Measurements from ENCODE around the gene INPP5A.
A peak's percentile ranks its signal among the peaks of the same experiment; 100 is the strongest.
"Not testable (repeated sequence)": the region's sequence is repeated elsewhere in the genome, so short reads cannot be mapped to it uniquely, and the experiment has no call there.

INPP5A gene

GRCh38 chr10:132797986-132798385 is 260.4 kb downstream of the INPP5A start:
- DNase-seq; H2AFZ ChIP-seq (ENCODE audit: insufficient read depth, low read length, poor library complexity); H3K79me1 ChIP-seq (ENCODE audit: low read length); H3K27ac ChIP-seq (ENCODE audit: low read depth, low read length); H4K8ac ChIP-seq (ENCODE audit: low read depth, low read length); H3K27me3 ChIP-seq (ENCODE audit: insufficient read depth, low read length); H3K79me2 ChIP-seq (ENCODE audit: control insufficient read depth, insufficient read depth, low read length, poor library complexity); H3K23ac ChIP-seq (ENCODE audit: low read length); H3K14ac ChIP-seq (ENCODE audit: low read length); H2BK5ac ChIP-seq (ENCODE audit: low read depth, low read length, poor library complexity); H3K4me2 ChIP-seq (ENCODE audit: low read length); H3K36me3 ChIP-seq (ENCODE audit: control insufficient read depth in 1 of 2, insufficient read depth in 2 of 2, low read length in 2 of 2); H2AK5ac ChIP-seq (ENCODE audit: low read length); H2BK120ac ChIP-seq (ENCODE audit: insufficient read depth, low read length, poor library complexity); H3K4me1 ChIP-seq (ENCODE audit: control insufficient read depth in 1 of 2, insufficient read depth in 2 of 2, low read length in 2 of 2); H4K12ac ChIP-seq (ENCODE audit: low read depth, low read length); H4K91ac ChIP-seq (ENCODE audit: low read depth, low read length); H2BK12ac ChIP-seq (ENCODE audit: low read length); H3K18ac ChIP-seq (ENCODE audit: low read length); H3K4ac ChIP-seq (ENCODE audit: low read depth, low read length); H3K9ac ChIP-seq (ENCODE audit: low read length): not testable (repeated sequence)
- peak overlapping the region; percentile 43 for H3K4me3 ChIP-seq (ENCODE audit: low read depth, low read length)
- H3K9me3 ChIP-seq (ENCODE audit: insufficient read depth, low read depth, low read length) = peaks cover 19% of the 10 kb centered on the region
- WGBS (ENCODE audit: extremely low coverage, insufficient coverage, insufficient read length) = no CpG with 5 or more reads among the region's 32 CpGs

DNA sequence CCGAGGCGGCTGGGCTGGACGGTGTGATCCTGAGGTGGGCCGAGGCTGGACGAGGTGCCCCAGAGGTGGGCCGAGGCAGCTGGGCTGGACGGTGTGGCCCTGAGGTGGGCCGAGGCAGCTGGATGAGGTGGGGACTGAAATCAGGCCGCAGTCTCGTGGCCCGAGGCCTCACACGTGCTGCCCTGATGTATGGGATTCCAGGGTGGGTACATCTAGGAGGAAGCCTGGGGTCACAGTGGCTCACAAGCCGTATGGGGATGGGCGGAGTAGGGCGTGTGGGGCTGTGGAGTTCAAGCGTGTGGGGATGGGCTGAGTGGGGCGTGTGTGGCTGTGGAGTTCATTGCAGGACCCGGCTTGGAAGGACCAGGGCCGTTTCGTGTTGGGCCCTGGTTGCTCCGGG is 260.8 kb downstream of the INPP5A start:
- peak overlapping the region; percentile 43 for H3K4me3 ChIP-seq (ENCODE audit: low read depth, low read length)
- H3K4ac ChIP-seq (ENCODE audit: low read depth, low read length) = no peak overlapping the region
- H4K8ac ChIP-seq (ENCODE audit: low read depth, low read length) = no peak overlapping the region
- no peaks in the 10 kb centered on the region for H3K79me1 ChIP-seq (ENCODE audit: low read length)
- H3K23ac ChIP-seq (ENCODE audit: low read length) = no peak overlapping the region
- no peak overlapping the region for H2BK120ac ChIP-seq (ENCODE audit: insufficient read depth, low read length, poor library complexity)
- no peaks in the 10 kb centered on the region for H3K4me1 ChIP-seq (ENCODE audit: control insufficient read depth in 1 of 2, insufficient read depth in 2 of 2, low read length in 2 of 2)
- H2AK5ac ChIP-seq (ENCODE audit: low read length) = no peak overlapping the region
- no peaks in the 10 kb centered on the region for H3K36me3 ChIP-seq (ENCODE audit: control insufficient read depth in 1 of 2, insufficient read depth in 2 of 2, low read length in 2 of 2)
- WGBS (ENCODE audit: extremely low coverage, insufficient coverage, insufficient read length) = no CpG with 5 or more reads among the region's 21 CpGs
- no peaks in the 10 kb centered on the region for H3K27me3 ChIP-seq (ENCODE audit: insufficient read depth, low read length)
- no peak overlapping the region for H3K4me2 ChIP-seq (ENCODE audit: low read length)
- H3K79me2 ChIP-seq (ENCODE audit: control insufficient read depth, insufficient read depth, low read length, poor library complexity) = no peaks in the 10 kb centered on the region
- H2AFZ ChIP-seq (ENCODE audit: insufficient read depth, low read length, poor library complexity) = no peak overlapping the region
- H3K18ac ChIP-seq (ENCODE audit: low read length) = no peak overlapping the region
- peaks cover 19% of the 10 kb centered on the region for H3K9me3 ChIP-seq (ENCODE audit: insufficient read depth, low read depth, low read length)
- no peak overlapping the region for H4K91ac ChIP-seq (ENCODE audit: low read depth, low read length)
- no peak for DNase-seq
- H2BK12ac ChIP-seq (ENCODE audit: low read length) = no peak overlapping the region
- H3K27ac ChIP-seq (ENCODE audit: low read depth, low read length) = no peak overlapping the region
- H4K12ac ChIP-seq (ENCODE audit: low read depth, low read length) = no peak overlapping the region
- no peak overlapping the region for H3K14ac ChIP-seq (ENCODE audit: low read length)
- no peak overlapping the region for H3K9ac ChIP-seq (ENCODE audit: low read length)
- H2BK5ac ChIP-seq (ENCODE audit: low read depth, low read length, poor library complexity) = no peak overlapping the region

DNA sequence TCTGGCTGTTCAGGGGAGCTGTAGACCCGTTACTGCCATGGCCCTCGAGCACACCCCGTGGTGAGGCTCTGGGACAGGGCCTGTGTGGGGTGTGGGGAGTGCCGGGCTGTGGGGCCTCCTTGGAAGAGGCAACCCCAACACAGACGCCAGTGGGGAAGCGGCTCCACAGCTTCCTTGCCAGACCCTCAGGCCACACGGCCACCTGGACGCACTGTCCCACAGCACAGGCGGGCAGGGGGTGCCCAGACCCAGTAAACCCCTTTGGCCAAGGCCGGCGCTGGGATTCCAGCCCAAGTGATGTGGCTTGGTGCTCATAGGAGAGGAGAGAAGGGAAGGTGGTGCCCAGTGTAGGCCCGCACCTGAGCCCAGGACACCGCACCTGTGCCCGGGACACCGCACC is 261.3 kb downstream of the INPP5A start:
- no peaks in the 10 kb centered on the region for H3K36me3 ChIP-seq (ENCODE audit: control insufficient read depth in 1 of 2, insufficient read depth in 2 of 2, low read length in 2 of 2)
- no peak overlapping the region for H2AFZ ChIP-seq (ENCODE audit: insufficient read depth, low read length, poor library complexity)
- no peak overlapping the region for H3K23ac ChIP-seq (ENCODE audit: low read length)
- H2BK12ac ChIP-seq (ENCODE audit: low read length) = no peak overlapping the region
- H3K4me3 ChIP-seq (ENCODE audit: low read depth, low read length) = no peak overlapping the region
- H3K27ac ChIP-seq (ENCODE audit: low read depth, low read length) = no peak overlapping the region
- no peak overlapping the region for H4K8ac ChIP-seq (ENCODE audit: low read depth, low read length)
- H3K79me2 ChIP-seq (ENCODE audit: control insufficient read depth, insufficient read depth, low read length, poor library complexity) = no peaks in the 10 kb centered on the region
- no peak overlapping the region for H2AK5ac ChIP-seq (ENCODE audit: low read length)
- H4K12ac ChIP-seq (ENCODE audit: low read depth, low read length) = no peak overlapping the region
- no peaks in the 10 kb centered on the region for H3K27me3 ChIP-seq (ENCODE audit: insufficient read depth, low read length)
- H3K4me2 ChIP-seq (ENCODE audit: low read length) = no peak overlapping the region
- no peaks in the 10 kb centered on the region for H3K79me1 ChIP-seq (ENCODE audit: low read length)
- no peak for DNase-seq
- no peak overlapping the region for H3K14ac ChIP-seq (ENCODE audit: low read length)
- WGBS (ENCODE audit: extremely low coverage, insufficient coverage, insufficient read length) = no CpG with 5 or more reads among the region's 15 CpGs
- no peak overlapping the region for H3K4ac ChIP-seq (ENCODE audit: low read depth, low read length)
- no peaks in the 10 kb centered on the region for H3K4me1 ChIP-seq (ENCODE audit: control insufficient read depth in 1 of 2, insufficient read depth in 2 of 2, low read length in 2 of 2)
- H4K91ac ChIP-seq (ENCODE audit: low read depth, low read length) = no peak overlapping the region
- peaks cover 19% of the 10 kb centered on the region for H3K9me3 ChIP-seq (ENCODE audit: insufficient read depth, low read depth, low read length)
- no peak overlapping the region for H3K18ac ChIP-seq (ENCODE audit: low read length)
- no peak overlapping the region for H3K9ac ChIP-seq (ENCODE audit: low read length)
- no peak overlapping the region for H2BK5ac ChIP-seq (ENCODE audit: low read depth, low read length, poor library complexity)
- H2BK120ac ChIP-seq (ENCODE audit: insufficient read depth, low read length, poor library complexity) = no peak overlapping the region

DNA sequence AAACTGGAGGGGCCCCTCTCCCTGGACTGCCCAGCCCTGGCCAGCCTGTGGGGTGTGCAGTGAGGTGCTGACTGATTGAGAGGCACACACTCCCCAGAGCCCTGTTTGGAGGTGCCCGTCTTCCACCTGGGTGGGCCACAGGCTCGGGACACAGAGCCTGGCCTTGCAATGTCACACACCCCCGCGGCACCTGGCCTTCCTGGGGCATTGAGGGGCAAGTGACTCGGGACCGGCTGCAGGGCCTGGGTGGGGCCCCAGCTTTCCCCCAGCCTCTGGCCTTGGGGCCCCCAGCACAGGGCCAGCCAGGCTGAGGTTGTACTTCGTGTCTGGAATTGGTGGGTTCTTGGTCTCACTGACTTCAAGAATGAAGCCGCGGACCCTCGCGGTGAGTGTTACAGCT is 262.3 kb downstream of the INPP5A start:
- no peak overlapping the region for H3K9ac ChIP-seq (ENCODE audit: low read length)
- no peak overlapping the region for H3K4me3 ChIP-seq (ENCODE audit: low read depth, low read length)
- no peaks in the 10 kb centered on the region for H3K79me1 ChIP-seq (ENCODE audit: low read length)
- H2BK120ac ChIP-seq (ENCODE audit: insufficient read depth, low read length, poor library complexity) = no peak overlapping the region
- no peak overlapping the region for H4K12ac ChIP-seq (ENCODE audit: low read depth, low read length)
- no peak overlapping the region for H3K4me2 ChIP-seq (ENCODE audit: low read length)
- H3K14ac ChIP-seq (ENCODE audit: low read length) = no peak overlapping the region
- H4K8ac ChIP-seq (ENCODE audit: low read depth, low read length) = no peak overlapping the region
- no peak overlapping the region for H3K23ac ChIP-seq (ENCODE audit: low read length)
- no peaks in the 10 kb centered on the region for H3K79me2 ChIP-seq (ENCODE audit: control insufficient read depth, insufficient read depth, low read length, poor library complexity)
- H3K4me1 ChIP-seq (ENCODE audit: control insufficient read depth in 1 of 2, insufficient read depth in 2 of 2, low read length in 2 of 2) = no peaks in the 10 kb centered on the region
- no peak overlapping the region for H3K27ac ChIP-seq (ENCODE audit: low read depth, low read length)
- no peak overlapping the region for H2AK5ac ChIP-seq (ENCODE audit: low read length)
- no peak overlapping the region for H2AFZ ChIP-seq (ENCODE audit: insufficient read depth, low read length, poor library complexity)
- H3K27me3 ChIP-seq (ENCODE audit: insufficient read depth, low read length) = no peaks in the 10 kb centered on the region
- no CpG with 5 or more reads among the region's 11 CpGs for WGBS (ENCODE audit: extremely low coverage, insufficient coverage, insufficient read length)
- H2BK5ac ChIP-seq (ENCODE audit: low read depth, low read length, poor library complexity) = no peak overlapping the region
- H3K36me3 ChIP-seq (ENCODE audit: control insufficient read depth in 1 of 2, insufficient read depth in 2 of 2, low read length in 2 of 2) = no peaks in the 10 kb centered on the region
- H2BK12ac ChIP-seq (ENCODE audit: low read length) = no peak overlapping the region
- H3K18ac ChIP-seq (ENCODE audit: low read length) = no peak overlapping the region
- no peak for DNase-seq
- no peak overlapping the region for H4K91ac ChIP-seq (ENCODE audit: low read depth, low read length)
- H3K9me3 ChIP-seq (ENCODE audit: insufficient read depth, low read depth, low read length) = peaks cover 19% of the 10 kb centered on the region
- H3K4ac ChIP-seq (ENCODE audit: low read depth, low read length) = no peak overlapping the region
